Measurements from ENCODE around the gene ANGPTL5. TPM values are rescaled to one million over a fixed set of nuclear protein-coding genes. Genes with fewer than 3 reads are reported as not detected.

ANGPTL5 gene
- total RNA-seq, 4 donors from 2014 or later: 1.1 TPM; not detected in 3

DNA sequence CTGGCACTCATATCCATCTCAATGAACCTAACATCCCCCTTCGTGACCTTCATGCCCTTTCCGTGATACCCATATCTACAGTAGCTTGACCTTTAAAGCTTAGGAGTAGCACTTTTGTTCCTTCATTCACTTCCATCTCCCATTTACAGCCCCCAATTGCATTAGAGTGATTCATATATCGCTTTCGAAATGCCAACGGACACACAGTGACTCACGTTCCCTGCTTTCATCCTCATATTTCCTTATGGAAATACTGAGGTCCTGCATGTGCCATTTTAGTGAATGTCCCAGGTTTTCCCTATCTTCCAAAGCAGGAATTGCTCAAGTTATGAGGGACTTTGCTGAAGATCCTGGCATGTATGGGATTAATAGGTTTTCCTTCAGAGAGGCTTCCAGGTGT is 45.8 kb downstream of the ANGPTL5 start:
- DNase-seq: no peak
- in situ Hi-C loops (cut with MboI; ENCODE audit: low sequenced_read_pairs in 4 of 4): loop anchor here in 2 of 4 donors (25.0 kb wide), 2 partner anchors 142 to 392 kb away; no protein-coding TSS in a partner anchor
- H3K4me3 ChIP-seq: no peak overlapping the region
- H3K4me1 ChIP-seq: no peaks in the 10 kb centered on the region
- TF ChIP-seq, protein P1, sequence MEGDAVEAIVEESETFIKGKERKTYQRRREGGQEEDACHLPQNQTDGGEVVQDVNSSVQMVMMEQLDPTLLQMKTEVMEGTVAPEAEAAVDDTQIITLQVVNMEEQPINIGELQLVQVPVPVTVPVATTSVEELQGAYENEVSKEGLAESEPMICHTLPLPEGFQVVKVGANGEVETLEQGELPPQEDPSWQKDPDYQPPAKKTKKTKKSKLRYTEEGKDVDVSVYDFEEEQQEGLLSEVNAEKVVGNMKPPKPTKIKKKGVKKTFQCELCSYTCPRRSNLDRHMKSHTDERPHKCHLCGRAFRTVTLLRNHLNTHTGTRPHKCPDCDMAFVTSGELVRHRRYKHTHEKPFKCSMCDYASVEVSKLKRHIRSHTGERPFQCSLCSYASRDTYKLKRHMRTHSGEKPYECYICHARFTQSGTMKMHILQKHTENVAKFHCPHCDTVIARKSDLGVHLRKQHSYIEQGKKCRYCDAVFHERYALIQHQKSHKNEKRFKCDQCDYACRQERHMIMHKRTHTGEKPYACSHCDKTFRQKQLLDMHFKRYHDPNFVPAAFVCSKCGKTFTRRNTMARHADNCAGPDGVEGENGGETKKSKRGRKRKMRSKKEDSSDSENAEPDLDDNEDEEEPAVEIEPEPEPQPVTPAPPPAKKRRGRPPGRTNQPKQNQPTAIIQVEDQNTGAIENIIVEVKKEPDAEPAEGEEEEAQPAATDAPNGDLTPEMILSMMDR (IDR thresholded peaks at IDR 0.05 in 4 of 5, conservative IDR thresholded peaks at IDR 0.05 in 1 of 5): no peak
- TF ChIP-seq POLR2A (IDR thresholded peaks at IDR 0.05): no peak
- no peak overlapping the region for H3K27ac ChIP-seq
- no peaks in the 10 kb centered on the region for H3K9me3 ChIP-seq
- intact Hi-C loops (cut with DNase I; ENCODE audit: low total_unique reads): no loop called here
- no peak for ATAC-seq
- no peaks in the 10 kb centered on the region for H3K36me3 ChIP-seq
- H3K27me3 ChIP-seq: no peaks in the 10 kb centered on the region

DNA sequence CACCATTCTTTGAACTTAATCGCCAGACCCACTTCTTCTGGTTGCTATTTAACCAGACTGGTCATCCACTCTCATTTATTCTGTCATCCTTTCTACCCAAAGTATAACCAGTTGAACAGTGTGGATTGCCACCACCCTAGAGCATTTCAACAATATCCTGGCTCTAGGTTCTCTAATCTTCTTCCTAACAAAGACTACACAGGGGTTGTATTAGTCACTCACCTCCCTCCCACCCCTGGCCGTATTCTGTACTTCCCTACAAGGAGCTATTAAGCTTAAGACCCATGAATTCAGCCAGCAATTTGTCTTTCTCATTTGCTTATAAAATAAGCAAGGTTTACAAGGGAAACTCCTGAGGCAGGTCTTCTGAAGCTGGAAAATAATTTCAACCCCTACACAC is 48.4 kb downstream of the ANGPTL5 start:
- ATAC-seq (no peak), DNase-seq (no peak)
- in situ Hi-C loops (cut with MboI; ENCODE audit: low sequenced_read_pairs in 4 of 4) (loop anchor here (10.0 to 25.0 kb wide), 3 partner anchors 137 to 394 kb away; no protein-coding TSS in a partner anchor), intact Hi-C loops (cut with DNase I; ENCODE audit: low total_unique reads) (no loop called here)
- no peaks in the 10 kb centered on the region for H3K9me3 ChIP-seq
- no peak overlapping the region for H3K27ac ChIP-seq
- no peaks in the 10 kb centered on the region for H3K36me3 ChIP-seq
- H3K27me3 ChIP-seq: no peaks in the 10 kb centered on the region
- no peak for TF ChIP-seq POLR2A (IDR thresholded peaks at IDR 0.05)
- TF ChIP-seq, protein P1 (IDR thresholded peaks at IDR 0.05 in 4 of 5, conservative IDR thresholded peaks at IDR 0.05 in 1 of 5): no peak
- no peak overlapping the region for H3K4me3 ChIP-seq
- no peaks in the 10 kb centered on the region for H3K4me1 ChIP-seq

DNA sequence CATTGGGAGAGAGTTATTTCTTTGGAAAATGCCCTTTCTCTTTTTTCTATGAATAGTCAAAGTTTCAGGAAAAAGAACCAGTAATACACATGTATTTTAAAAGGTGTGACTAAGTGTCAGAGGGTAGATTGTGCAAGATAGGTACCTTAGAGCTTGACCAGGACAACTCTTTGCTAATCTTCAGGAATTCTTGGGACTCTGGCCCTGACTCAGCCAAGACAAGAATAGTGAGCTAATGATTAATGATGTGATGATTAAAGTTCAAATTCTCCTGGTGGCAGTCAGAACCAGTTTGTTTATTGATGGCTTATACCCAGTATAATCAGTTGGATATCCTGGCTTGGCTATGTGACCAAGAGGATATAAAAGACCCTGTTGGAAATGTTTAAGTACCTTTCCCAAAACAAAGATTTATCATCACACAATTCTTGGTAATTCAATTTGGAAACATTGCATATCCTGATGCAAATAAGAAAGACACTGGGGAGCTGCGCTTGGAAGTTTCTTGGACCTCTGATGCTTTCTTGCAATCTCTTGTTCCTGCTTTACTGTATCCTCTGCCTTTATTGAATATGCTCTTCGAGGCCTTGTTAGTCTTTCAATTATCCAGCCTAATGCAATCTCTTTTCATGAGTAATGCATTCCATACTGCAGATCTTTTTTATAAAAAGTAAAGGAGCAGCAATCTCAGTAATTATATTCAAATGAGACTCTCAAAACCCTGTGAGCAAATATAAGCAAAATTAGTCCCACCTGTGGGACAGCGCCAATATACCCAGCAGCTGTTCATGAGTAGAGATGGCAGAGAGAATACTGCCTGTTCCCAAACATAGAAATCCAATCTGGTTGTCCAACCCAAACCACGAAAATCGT is 49.5 kb downstream of the ANGPTL5 start:
- no peak for DNase-seq
- H3K4me3 ChIP-seq: no peak overlapping the region
- no peaks in the 10 kb centered on the region for H3K9me3 ChIP-seq
- TF ChIP-seq, protein P1 (IDR thresholded peaks at IDR 0.05 in 4 of 5, conservative IDR thresholded peaks at IDR 0.05 in 1 of 5): no peak
- no peak for TF ChIP-seq POLR2A (IDR thresholded peaks at IDR 0.05)
- H3K4me1 ChIP-seq: no peaks in the 10 kb centered on the region
- no peaks in the 10 kb centered on the region for H3K36me3 ChIP-seq
- ATAC-seq: no peak
- no peaks in the 10 kb centered on the region for H3K27me3 ChIP-seq
- intact Hi-C loops (cut with DNase I; ENCODE audit: low total_unique reads): no loop called here
- H3K27ac ChIP-seq: no peak overlapping the region
- in situ Hi-C loops (cut with MboI; ENCODE audit: low sequenced_read_pairs in 4 of 4): loop anchor here (10.0 to 25.0 kb wide), 3 partner anchors 138 to 395 kb away; no protein-coding TSS in a partner anchor

DNA sequence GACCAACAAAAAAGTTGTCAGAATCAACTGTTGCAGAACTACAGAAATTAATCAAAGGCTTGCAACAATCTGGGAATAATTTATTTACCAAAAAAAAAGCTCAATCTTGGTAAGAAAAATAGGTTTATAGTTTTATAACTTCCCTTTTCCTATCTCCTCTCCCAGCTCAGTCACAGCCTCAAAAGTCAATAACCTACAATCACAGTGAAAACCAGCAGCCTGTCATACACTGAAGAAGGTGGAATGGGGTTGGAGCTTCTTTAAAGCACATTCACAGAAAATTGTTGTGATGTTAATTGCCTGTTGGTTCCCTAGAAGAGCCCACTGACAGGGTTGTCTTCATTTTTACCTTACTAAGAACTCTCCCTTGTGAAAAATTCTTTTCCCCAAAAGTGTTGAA is 52.2 kb downstream of the ANGPTL5 start:
- no peak overlapping the region for H3K4me3 ChIP-seq

More for the DNA sequence above, 52.2 kb downstream of the ANGPTL5 start:
- no peak for TF ChIP-seq POLR2A (IDR thresholded peaks at IDR 0.05)
- TF ChIP-seq, protein P1 (IDR thresholded peaks at IDR 0.05 in 4 of 5, conservative IDR thresholded peaks at IDR 0.05 in 1 of 5): no peak
- in situ Hi-C loops (cut with MboI; ENCODE audit: low sequenced_read_pairs in 4 of 4): loop anchor here (10.0 to 25.0 kb wide), 3 partner anchors 141 to 398 kb away; no protein-coding TSS in a partner anchor
- ATAC-seq (no peak), DNase-seq (no peak)
- intact Hi-C loops (cut with DNase I; ENCODE audit: low total_unique reads): no loop called here
- no peaks in the 10 kb centered on the region for H3K4me1 ChIP-seq
- no peaks in the 10 kb centered on the region for H3K9me3 ChIP-seq
- H3K36me3 ChIP-seq: no peaks in the 10 kb centered on the region
- no peak overlapping the region for H3K27ac ChIP-seq
- H3K27me3 ChIP-seq: no peaks in the 10 kb centered on the region
